Activated T-cell treated with anti-CD3 and anti-CD28 coated beads, Interleukin-2, amount 50 U/mL, for 1 hour (primary cell): ENCODE results near the gene KAT8.
"Not testable (repeated sequence)": the region's sequence is repeated elsewhere in the genome, so short reads cannot be mapped to it uniquely, and the experiment has no call there.

ENCODE experiments used
- DNase-seq: peaks from one replicate; pipeline ENCODE4 v3.0.0-alpha.2; 2020

Gene KAT8

GRCh38 chr16:31133046-31133501 is 15.6 kb downstream of the KAT8 start:
- no peak for DNase-seq

- no peak for DNase-seq
Measured at GRCh38 chr16:31134091-31134571, 16.7 kb downstream of the KAT8 start.

- no peak for DNase-seq
Measured at GRCh38 chr16:31134625-31135534, 17.4 kb downstream of the KAT8 start.

GRCh38 chr16:31135535-31136286 is 18.2 kb downstream of the KAT8 start, which contains the start of gene PRSS8:
PRSS8 (minus strand) TSS chr16:31135727; CDS start chr16:31135498, 229 bp downstream.
- no peak for DNase-seq

GRCh38 chr16:31136287-31136662 is 18.8 kb downstream of the KAT8 start:
- DNase-seq = no peak

GRCh38 chr16:31136822-31137499 is 19.5 kb downstream of the KAT8 start:
- DNase-seq = not testable (repeated sequence)

DNA sequence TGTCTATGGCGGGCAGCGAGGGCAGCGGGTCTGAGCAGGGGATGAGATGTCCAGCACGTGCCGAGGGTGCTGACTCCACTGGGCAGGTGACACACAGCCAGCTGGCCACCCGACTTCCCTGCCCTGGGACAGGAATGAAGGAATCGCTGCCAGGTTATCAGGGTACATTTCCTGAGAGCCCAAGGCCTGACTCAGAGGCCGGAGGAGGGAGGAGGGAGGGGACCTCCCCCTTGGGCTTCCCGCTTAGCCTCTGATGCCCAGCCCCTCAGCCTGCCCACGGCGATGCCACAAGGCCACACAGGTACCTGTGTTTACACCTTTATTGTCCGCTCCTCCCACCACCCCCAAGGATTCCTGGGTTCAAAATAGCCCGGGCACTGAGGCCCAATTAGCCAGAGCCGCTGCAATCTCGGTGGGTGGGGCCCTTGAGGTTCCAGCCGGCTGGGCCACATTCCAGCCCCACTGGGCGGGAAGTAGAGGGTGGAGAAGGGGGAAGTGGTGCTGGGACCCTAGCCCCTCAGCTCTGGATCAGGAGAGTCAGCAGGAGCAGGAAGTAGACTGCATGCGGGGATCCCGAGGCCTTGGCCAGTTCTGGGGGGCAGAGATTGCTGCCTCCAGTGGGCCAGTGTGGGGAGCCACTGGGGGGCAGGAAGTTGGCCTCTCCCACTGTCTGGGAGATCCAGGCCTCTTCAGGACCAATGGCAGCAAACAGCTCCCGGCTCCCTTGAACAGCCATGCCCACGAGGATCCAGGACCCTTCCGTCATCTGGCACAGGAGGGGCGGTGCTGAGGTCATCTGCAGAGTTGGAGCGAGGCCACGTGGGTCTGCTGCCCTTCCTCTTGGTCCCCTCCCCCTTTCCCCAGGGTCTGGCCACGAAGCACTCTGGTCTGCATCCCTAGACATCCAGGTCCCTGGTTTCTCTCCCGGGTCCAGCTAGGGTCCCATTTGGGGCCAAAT is 21.4 kb downstream of the KAT8 start:
- DNase-seq = no peak

GRCh38 chr16:31141071-31141469 is 23.6 kb downstream of the KAT8 start:
- DNase-seq = not testable (repeated sequence)

- peak; percentile 33 for DNase-seq
Measured at GRCh38 chr16:31141489-31142108, 24.1 kb downstream of the KAT8 start.

GRCh38 chr16:31142109-31143010 is 24.9 kb downstream of the KAT8 start:
- peak; percentile 94 for DNase-seq

GRCh38 chr16:31143011-31143693 is 25.7 kb downstream of the KAT8 start:
- DNase-seq = no peak

- DNase-seq = no peak
Measured at GRCh38 chr16:31143694-31144148, 26.3 kb downstream of the KAT8 start.

DNA sequence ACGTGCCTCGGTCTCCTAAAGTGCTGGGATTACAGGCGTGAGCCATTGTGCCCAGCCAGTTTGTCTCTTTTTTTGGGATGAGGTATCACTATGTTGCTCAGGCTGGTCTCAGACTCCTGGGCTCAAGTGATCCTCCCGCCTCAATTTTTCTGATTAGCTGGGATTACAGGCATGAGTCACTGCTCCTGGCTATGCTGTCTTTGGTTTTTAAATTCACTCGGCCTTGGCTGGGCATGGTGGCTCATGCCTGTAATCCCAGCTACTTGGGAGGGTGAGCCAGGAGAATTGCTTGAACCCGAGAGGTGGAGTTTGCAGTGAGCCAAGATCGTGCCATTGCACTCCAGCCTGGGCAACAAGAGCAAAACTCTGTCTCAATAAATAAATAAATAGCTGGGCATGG is 27.0 kb downstream of the KAT8 start:
- not testable (repeated sequence) for DNase-seq

GRCh38 chr16:31145398-31145990 is 28.0 kb downstream of the KAT8 start:
- DNase-seq = no peak

GRCh38 chr16:31147574-31147973 is 30.1 kb downstream of the KAT8 start:
- no peak for DNase-seq

GRCh38 chr16:31148281-31148728 is 30.8 kb downstream of the KAT8 start:
- no peak for DNase-seq

DNA sequence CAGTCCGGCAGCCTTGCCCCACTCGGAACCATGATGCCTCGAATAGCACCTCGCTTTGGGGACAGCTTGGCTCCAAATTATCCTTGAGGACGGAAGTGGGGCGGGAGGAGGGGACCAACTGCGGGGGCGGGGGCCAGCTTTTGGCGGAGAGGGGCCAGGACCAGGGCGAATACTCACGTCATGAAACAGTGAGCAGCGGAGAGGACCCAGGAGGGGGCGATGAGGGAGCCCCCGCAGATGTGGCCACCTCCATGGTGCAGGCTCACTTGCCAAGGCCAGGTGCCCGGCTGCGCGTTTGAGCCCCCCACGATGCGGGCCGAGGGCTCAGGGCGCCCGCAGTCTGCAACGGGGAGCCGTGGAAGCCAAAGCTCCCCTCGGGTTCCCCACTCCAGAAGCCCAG is 31.4 kb downstream of the KAT8 start:
- no peak for DNase-seq

- DNase-seq = no peak
Measured at GRCh38 chr16:31149332-31149731, 31.9 kb downstream of the KAT8 start.
